Esophagus (tissue), 2 donors: ENCODE results near the gene DECR2. TPM values are rescaled to one million over a fixed set of nuclear protein-coding genes. Genes with fewer than 3 reads are reported as not detected.

ENCODE experiments used
- H3K27ac ChIP-seq, 2 donors: one replicate each; pipeline ENCODE4 v1.5.1; 2013; ENCODE audit warnings: low read depth in 2 of 2, mild to moderate bottlenecking in 2 of 2, inconsistent platforms in 1 of 2, low read length in 1 of 2, moderate library complexity in 1 of 2
- H3K27me3 ChIP-seq, 2 donors: one replicate each; pipeline ENCODE4 v1.6.1; 2013; ENCODE audit warnings: low read length in 2 of 2, control low read depth in 1 of 2, mild to moderate bottlenecking in 1 of 2; ENCODE audit not compliant: insufficient read depth in 2 of 2, control insufficient read depth in 1 of 2
- H3K36me3 ChIP-seq, 2 donors: one replicate each; pipeline ENCODE4 v1.6.1; 2013; ENCODE audit warnings: low read length in 1 of 2; ENCODE audit not compliant: control insufficient read depth in 2 of 2, insufficient read depth in 2 of 2
- H3K4me1 ChIP-seq, 2 donors: one replicate each; pipeline ENCODE4 v1.6.1; 2013; ENCODE audit warnings: low read length in 1 of 2; ENCODE audit not compliant: control insufficient read depth in 2 of 2, insufficient read depth in 2 of 2
- H3K4me3 ChIP-seq, 2 donors: one replicate each; pipeline ENCODE4 v1.5.1; 2013; ENCODE audit warnings: low read length in 2 of 2, mild to moderate bottlenecking in 2 of 2, low read depth in 1 of 2, moderate library complexity in 1 of 2
- H3K9me3 ChIP-seq, 2 donors: one replicate each; pipeline ENCODE4 v1.6.1; 2013; ENCODE audit warnings: mild to moderate bottlenecking in 2 of 2, low read depth in 1 of 2, low read length in 1 of 2, moderate library complexity in 1 of 2; ENCODE audit not compliant: control insufficient read depth in 2 of 2, insufficient read depth in 1 of 2
- WGBS, 2 donors: extraction: QIAGEN DNeasy Blood & Tissue Kit; methylation state at CpG; one replicate each; pipeline ENCODE4 v1.1.7; 2013; 5-methylcytosine and 5-hydroxymethylcytosine counted together
- polyA plus RNA-seq, 2 donors: library from polyadenylated mRNA; stranded (reverse); fragments of 200-250 nt; gene quantifications; one replicate each; pipeline ENCODE4 v1.2.3, GENCODE V29; 2013
- donor health status: healthy with polysubstance abuse.
- donor health status: Bipolar disorder and iron deficiency.

DECR2 gene
- polyA plus RNA-seq = 10 to 100 TPM; 15.0 to 24.2 TPM

DNA sequence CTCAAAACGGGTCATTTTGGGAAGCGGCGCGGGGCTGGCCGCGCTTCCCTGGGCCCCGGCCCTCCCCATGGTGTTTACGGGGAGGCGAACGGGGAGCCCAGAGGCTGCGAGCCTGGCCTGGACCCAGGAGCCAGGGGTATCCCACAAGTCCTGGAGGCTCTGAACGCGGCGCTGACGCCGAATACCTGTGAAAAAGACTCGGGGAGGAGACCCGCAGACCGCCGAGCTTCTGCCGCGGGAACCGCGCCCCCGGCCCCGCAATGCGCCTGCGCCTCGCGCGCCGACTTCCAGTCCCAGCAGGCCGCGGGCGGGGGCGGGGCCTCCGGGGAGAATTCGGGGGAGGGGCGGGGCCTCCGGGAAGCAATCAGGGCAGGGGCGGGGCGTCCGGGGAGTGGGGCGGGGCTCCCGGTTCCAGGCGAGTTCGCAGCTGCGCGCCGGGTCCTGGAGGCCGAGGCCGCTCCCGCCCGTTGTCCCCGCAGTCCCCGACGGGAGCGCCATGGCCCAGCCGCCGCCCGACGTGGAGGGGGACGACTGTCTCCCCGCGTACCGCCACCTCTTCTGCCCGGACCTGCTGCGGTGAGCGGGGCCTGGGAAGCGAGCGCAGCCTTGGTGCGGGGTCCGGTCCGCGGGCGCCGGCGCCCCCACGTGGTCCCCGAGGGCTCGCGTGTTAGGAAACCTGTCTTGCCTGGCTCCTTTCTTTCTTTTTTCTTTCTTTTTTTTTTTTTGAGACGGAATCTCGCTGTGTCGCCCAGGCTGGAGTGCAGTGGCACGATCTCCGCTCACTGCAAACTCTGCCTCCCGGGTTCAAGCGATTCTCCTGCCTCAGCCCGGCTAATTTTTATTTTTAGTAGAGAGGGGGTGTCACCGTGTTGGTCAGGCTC, at the start of gene DECR2:
DECR2 (plus strand) TSS at position 418 of the 881 bp plus-strand sequence; CDS start at position 497, 79 bp downstream.
- Histone ChIP-seq H3K27ac (peak within 1 kb of the TSS; percentile 92 to 97), H3K4me3 (peak within 1 kb of the TSS; percentile 78 to 85), H3K27me3 (no peaks in the 10 kb centered on the region), H3K4me1 (peaks cover 0 to 10% of the 10 kb centered on the region in 2 donors), H3K36me3 (peaks cover 0 to 2% of the 10 kb centered on the region in 2 donors), H3K9me3 (no peaks in the 10 kb centered on the region)
- 0 to 1% methylated on average over 74 to 91 of the region's 91 CpGs for WGBS, 2 donors

DNA sequence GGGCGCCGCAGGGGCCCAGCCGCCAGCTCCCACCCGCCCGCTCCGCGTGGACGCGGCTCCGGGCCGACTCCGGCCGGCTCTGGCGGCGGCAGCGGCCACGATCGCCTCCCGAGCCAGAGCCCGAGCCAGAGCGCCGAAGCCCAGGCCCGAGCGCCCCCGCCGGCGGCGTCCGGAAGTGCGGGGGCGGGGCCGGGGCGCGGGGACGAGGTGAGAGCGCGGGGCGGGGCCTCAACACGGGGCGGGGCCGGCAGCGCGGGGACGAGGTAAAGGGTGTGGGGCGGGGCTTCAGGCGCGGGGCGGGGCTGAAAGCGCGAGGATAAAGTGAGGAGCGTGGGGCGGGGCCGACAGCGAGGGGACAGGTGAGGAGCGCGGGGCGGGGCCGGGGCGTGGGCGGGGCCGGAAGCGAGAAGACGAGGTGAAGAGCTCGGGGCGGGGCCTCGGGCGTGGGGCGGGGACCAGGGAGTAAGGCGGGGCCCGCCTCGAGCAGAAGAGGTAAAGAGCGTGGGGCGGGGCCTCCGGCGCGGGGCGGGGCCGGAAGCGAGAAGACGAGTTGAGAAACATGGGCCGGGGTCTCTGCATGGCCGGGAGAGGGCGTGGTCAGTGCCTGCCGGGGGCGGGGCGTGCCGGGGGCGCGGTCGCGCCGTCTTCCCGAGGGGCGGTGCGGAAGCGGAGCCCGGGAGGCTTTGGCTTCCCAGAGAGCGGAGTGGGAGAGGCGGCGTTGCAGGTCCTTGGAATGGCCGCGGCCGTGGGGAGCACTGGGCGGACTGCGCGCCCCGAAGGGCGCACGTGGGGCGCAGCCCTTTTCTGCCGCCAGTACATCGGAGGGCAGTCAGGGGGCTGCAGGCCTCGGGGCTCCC, 48.9 kb upstream of the DECR2 start, which contains the start of gene AXIN1:
AXIN1 (minus strand) TSS at position 177 of the 857 bp plus-strand sequence. CDS start 5,698 bp downstream, outside the sequence.
- peaks cover 0 to 1% of the 10 kb centered on the region in 2 donors for H3K36me3 ChIP-seq
- H3K27ac ChIP-seq = peak within 1 kb of the TSS; percentile 84 to 88
- no peaks in the 10 kb centered on the region for H3K27me3 ChIP-seq
- H3K4me3 ChIP-seq = peak within 1 kb of the TSS; percentile 57 to 84
- peaks cover 5 to 20% of the 10 kb centered on the region in 2 donors for H3K4me1 ChIP-seq
- WGBS, 2 donors = 2% methylated on average over 46 to 113 of the region's 113 CpGs
- no peaks in the 10 kb centered on the region for H3K9me3 ChIP-seq

GRCh38 chr16:353404-354290, 48.0 kb upstream of the DECR2 start:
- H3K36me3 ChIP-seq = no peaks in the 10 kb centered on the region
- peaks cover 5 to 20% of the 10 kb centered on the region in 2 donors for H3K4me1 ChIP-seq
- no peaks in the 10 kb centered on the region for H3K27me3 ChIP-seq
- WGBS, 2 donors = 47 to 68% methylated on average over 18 to 25 of the region's 25 CpGs
- no peaks in the 10 kb centered on the region for H3K9me3 ChIP-seq
- peak overlapping the region; percentile 29 to 44 for H3K4me3 ChIP-seq
- H3K27ac ChIP-seq = peak overlapping the region; percentile 84 to 88

- Histone ChIP-seq H3K27me3 (no peaks in the 10 kb centered on the region), H3K4me3 (no peak overlapping the region), H3K36me3 (no peaks in the 10 kb centered on the region), H3K4me1 (peaks cover 5 to 20% of the 10 kb centered on the region in 2 donors), H3K27ac (peak overlapping the region; percentile 84 to 88), H3K9me3 (no peaks in the 10 kb centered on the region)
- 66 to 82% methylated on average over 12 of the region's 12 CpGs for WGBS, 2 donors
These were observed 47.3 kb upstream of the DECR2 start for GRCh38 chr16:354291-354881.

DNA sequence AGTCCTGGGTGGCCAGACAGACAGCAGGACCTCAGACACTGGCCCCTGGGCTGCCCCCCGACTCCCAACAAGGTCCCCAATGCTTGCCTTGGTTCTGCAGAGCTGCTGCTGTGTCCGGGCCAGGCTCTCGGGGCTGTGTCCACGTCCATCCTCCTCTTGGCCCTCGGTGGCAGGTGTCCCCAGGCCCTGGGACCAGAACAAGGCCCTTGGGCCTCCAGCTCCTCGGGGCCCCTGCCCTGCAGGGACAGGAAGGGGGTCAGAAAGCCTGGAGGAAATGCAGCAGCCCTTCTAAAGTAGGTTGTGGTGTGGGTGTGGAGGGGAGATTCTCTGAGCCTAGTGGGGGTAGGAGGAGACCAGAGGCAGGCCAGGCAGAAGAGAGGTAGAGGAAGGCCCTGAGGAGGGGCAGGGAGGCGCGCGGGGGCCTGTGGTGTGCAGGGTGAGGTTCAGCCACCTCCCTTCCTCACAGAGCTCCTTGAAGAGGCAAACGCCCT, 46.7 kb upstream of the DECR2 start:
- Histone ChIP-seq H3K4me1 (peaks cover 5 to 20% of the 10 kb centered on the region in 2 donors), H3K36me3 (no peaks in the 10 kb centered on the region), H3K9me3 (no peaks in the 10 kb centered on the region), H3K27me3 (no peaks in the 10 kb centered on the region), H3K27ac (peak overlapping the region in 1 of 2 donors; percentile 48), H3K4me3 (no peak overlapping the region)
- 83 to 84% methylated on average over 10 of the region's 10 CpGs for WGBS, 2 donors

GRCh38 chr16:356741-357140, 44.9 kb upstream of the DECR2 start:
- peaks cover 5 to 20% of the 10 kb centered on the region in 2 donors for H3K4me1 ChIP-seq
- no peaks in the 10 kb centered on the region for H3K9me3 ChIP-seq
- H3K4me3 ChIP-seq = no peak overlapping the region
- H3K27me3 ChIP-seq = no peaks in the 10 kb centered on the region
- H3K36me3 ChIP-seq = no peaks in the 10 kb centered on the region
- H3K27ac ChIP-seq = no peak overlapping the region
- 76 to 88% methylated on average over 8 to 12 of the region's 12 CpGs for WGBS, 2 donors

- Histone ChIP-seq H3K27ac (no peak overlapping the region), H3K27me3 (no peaks in the 10 kb centered on the region), H3K4me3 (no peak overlapping the region), H3K36me3 (no peaks in the 10 kb centered on the region), H3K9me3 (no peaks in the 10 kb centered on the region), H3K4me1 (peaks cover 0 to 14% of the 10 kb centered on the region in 2 donors)
- 77 to 82% methylated on average over 19 of the region's 19 CpGs for WGBS, 2 donors
These were observed 42.5 kb upstream of the DECR2 start for GRCh38 chr16:359067-359763.
